ENCODE results near the gene THEM4. TPM values are rescaled to one million over a fixed set of nuclear protein-coding genes. Genes with fewer than 3 reads are reported as not detected.

Gene THEM4
- total RNA-seq, 1 experiment from 2014 or later: 41.4 TPM

GRCh38 chr1:151944857-151945575, 35.7 kb upstream of the THEM4 start:
- Histone ChIP-seq H3K4me3 (no peak overlapping the region), H3K27ac (peak overlapping the region; percentile 91), H3F3A (ENCODE audit: insufficient read depth, low read depth) (peaks cover 58% of the 10 kb centered on the region), H4K20me1 (ENCODE audit: insufficient read depth) (no peaks in the 10 kb centered on the region), H3K9me2 (ENCODE audit: insufficient read depth) (no peaks in the 10 kb centered on the region), H3K9me3 (ENCODE audit: insufficient read depth, low read depth) (no peaks in the 10 kb centered on the region), H3K4me2 (peak overlapping the region; percentile 70), H3K79me2 (ENCODE audit: low read depth) (no peaks in the 10 kb centered on the region), H3K36me3 (ENCODE audit: low read depth) (no peaks in the 10 kb centered on the region), H2AFZ (no peak overlapping the region), H3K27me3 (ENCODE audit: insufficient read depth, low read depth) (no peaks in the 10 kb centered on the region), H3K4me1 (replicated peaks; ENCODE audit: insufficient read depth) (peaks cover 80% of the 10 kb centered on the region)
- ChIA-PET CTCF (interaction anchor here (0.8 kb wide), 1 partner anchor 9 kb away, joined by 3 read pairs; no protein-coding TSS in a partner anchor), POLR2A (ENCODE audit: unreplicated experiment) (interaction anchor here (0.5 to 1.4 kb wide), 4 partner anchors 32 to 48 kb away, joined by 3 to 6 read pairs (median 5); no protein-coding TSS in a partner anchor)
- intact Hi-C loops (cut with micrococcal nuclease; ENCODE audit: unreplicated experiment): loop anchor here (1.0 to 5.0 kb wide), 5 partner anchors 36 to 222 kb away; partner anchors contain the start of gene THEM4
- DNase-seq: peak in 1 of 2 experiments; percentile 16
- TF ChIP-seq EZH2 (IDR thresholded peaks at IDR 0.05; ENCODE audit: low read depth): no peak
- TF ChIP-seq CTCF (conservative IDR thresholded peaks at IDR 0.05): no peak
- BruUV-seq (replicated peaks): TSS peak; percentile 49

- no peak overlapping the region for H2AFZ ChIP-seq
Observed at GRCh38 chr1:151944126-151944856, 35.0 kb upstream of the THEM4 start.

More at GRCh38 chr1:151944126-151944856, 35.0 kb upstream of the THEM4 start:
- Histone ChIP-seq H3F3A (ENCODE audit: insufficient read depth, low read depth) (peaks cover 63% of the 10 kb centered on the region), H3K27me3 (ENCODE audit: insufficient read depth, low read depth) (no peaks in the 10 kb centered on the region), H3K27ac (peak overlapping the region; percentile 91), H3K4me2 (peak overlapping the region; percentile 70), H4K20me1 (ENCODE audit: insufficient read depth) (no peaks in the 10 kb centered on the region), H3K9me3 (ENCODE audit: insufficient read depth, low read depth) (no peaks in the 10 kb centered on the region), H3K9me2 (ENCODE audit: insufficient read depth) (no peaks in the 10 kb centered on the region), H3K36me3 (ENCODE audit: low read depth) (no peaks in the 10 kb centered on the region), H3K4me3 (no peak overlapping the region), H3K4me1 (replicated peaks; ENCODE audit: insufficient read depth) (peaks cover 80% of the 10 kb centered on the region), H3K79me2 (ENCODE audit: low read depth) (no peaks in the 10 kb centered on the region)
- ChIA-PET CTCF (no interaction called here), POLR2A (ENCODE audit: unreplicated experiment) (interaction anchor here (0.8 to 1.0 kb wide), 2 partner anchors 33 to 49 kb away, joined by 5 read pairs; no protein-coding TSS in a partner anchor)
- intact Hi-C loops (cut with micrococcal nuclease; ENCODE audit: unreplicated experiment): loop anchor here (2.0 kb wide), 2 partner anchors 35 to 57 kb away; partner anchors contain the start of gene THEM4
- no peak for TF ChIP-seq EZH2 (IDR thresholded peaks at IDR 0.05; ENCODE audit: low read depth)
- no peak for TF ChIP-seq CTCF (conservative IDR thresholded peaks at IDR 0.05)
- DNase-seq: peak; percentile 17 to 68
- no TSS peak for BruUV-seq (replicated peaks)
